Astrocyte of the cerebellum (primary cell): Measurements from ENCODE around the gene SOBP.
"Not testable (repeated sequence)": the region's sequence is repeated elsewhere in the genome, so short reads cannot be mapped to it uniquely, and the experiment has no call there.

Experiments used
- DNase-seq: peaks from one replicate; pipeline ENCODE4 v3.0.0-alpha.2; 2011; ENCODE audit warnings: low read depth
- H3K4me3 ChIP-seq: 2 replicates; pipeline ENCODE4 v1.5.1; 2011; ENCODE audit warnings: mild to moderate bottlenecking, low read depth, low read length, moderate library complexity
- CTCF ChIP-seq: IDR thresholded peaks from 2 replicates; pipeline ENCODE4 v1.5.1; 2012; ENCODE audit warnings: low read length, low read depth, moderate library complexity, mild to moderate bottlenecking; ENCODE audit errors: missing control alignments
- in situ Hi-C: cut with HindIII; loops from 2 replicates; pipeline ENCODE4 v1.10.0; 2017; ENCODE audit warnings: low sequenced_read_pairs

The SOBP gene

GRCh38 chr6:107511511-107511993, 21.6 kb downstream of the SOBP start:
- H3K4me3 ChIP-seq: no peak overlapping the region
- in situ Hi-C loops: no loop called here
- DNase-seq: no peak
- no peak for TF ChIP-seq CTCF

- TF ChIP-seq CTCF: no peak
- H3K4me3 ChIP-seq: no peak overlapping the region
- in situ Hi-C loops: no loop called here
- DNase-seq: no peak
Measured at GRCh38 chr6:107513214-107513613, 23.3 kb downstream of the SOBP start.

- no peak for TF ChIP-seq CTCF
- DNase-seq: no peak
- H3K4me3 ChIP-seq: no peak overlapping the region
- in situ Hi-C loops: no loop called here
Measured at GRCh38 chr6:107515955-107516354, 26.0 kb downstream of the SOBP start.

- in situ Hi-C loops: no loop called here
- no peak overlapping the region for H3K4me3 ChIP-seq
- no peak for DNase-seq
- no peak for TF ChIP-seq CTCF
Measured at GRCh38 chr6:107517274-107517673, 27.4 kb downstream of the SOBP start.

GRCh38 chr6:107519224-107519623, 29.3 kb downstream of the SOBP start:
- DNase-seq, in situ Hi-C loops, H3K4me3 ChIP-seq: not testable (repeated sequence)

GRCh38 chr6:107520706-107521105, 30.8 kb downstream of the SOBP start:
- DNase-seq, in situ Hi-C loops, H3K4me3 ChIP-seq: not testable (repeated sequence)

- in situ Hi-C loops: no loop called here
- H3K4me3 ChIP-seq: no peak overlapping the region
- DNase-seq: no peak
- TF ChIP-seq CTCF: no peak
Measured at GRCh38 chr6:107523054-107523791, 33.3 kb downstream of the SOBP start.
